ENCODE measurements around the gene BIN2.
"Not testable (repeated sequence)": the region's sequence is repeated elsewhere in the genome, so short reads cannot be mapped to it uniquely, and the experiment has no call there.

The BIN2 gene

GRCh38 chr12:51307655-51308593 is 16.1 kb downstream of the BIN2 start:
- peak; percentile 85 for DNase-seq

GRCh38 chr12:51306507-51306906 is 17.5 kb downstream of the BIN2 start:
- no peak for DNase-seq

- not testable (repeated sequence) for DNase-seq
These were observed 23.2 kb downstream of the BIN2 start for GRCh38 chr12:51300768-51301167.

GRCh38 chr12:51295651-51296050 is 28.3 kb downstream of the BIN2 start:
- no peak for DNase-seq

- DNase-seq: not testable (repeated sequence)
These were observed 29.9 kb downstream of the BIN2 start for GRCh38 chr12:51294097-51294496.

- DNase-seq: peak; percentile 36
These were observed 30.3 kb downstream of the BIN2 start for GRCh38 chr12:51293696-51294095.

- DNase-seq: not testable (repeated sequence)
These were observed 32.1 kb downstream of the BIN2 start for GRCh38 chr12:51291603-51292513.

- DNase-seq: no peak
These were observed 38.1 kb downstream of the BIN2 start for GRCh38 chr12:51285843-51286242.

GRCh38 chr12:51281202-51281924 is 42.6 kb downstream of the BIN2 start:
- peak; percentile 58 for DNase-seq

- DNase-seq: no peak
These were observed 48.9 kb downstream of the BIN2 start for GRCh38 chr12:51275088-51275487.

- DNase-seq: not testable (repeated sequence)
These were observed 51.2 kb downstream of the BIN2 start for GRCh38 chr12:51272810-51273209.

GRCh38 chr12:51270951-51271518 is 52.9 kb downstream of the BIN2 start:
- peak; percentile 91 for DNase-seq

GRCh38 chr12:51270067-51270950 is 53.7 kb downstream of the BIN2 start, which contains the start of gene SMAGP:
SMAGP (minus strand) TSS chr12:51270415; CDS start chr12:51269278, 1,137 bp downstream.
- peak; percentile 57 for DNase-seq

GRCh38 chr12:51269174-51270066 is 54.6 kb downstream of the BIN2 start:
- peak; percentile 51 for DNase-seq

GRCh38 chr12:51265024-51265423 is 59.0 kb downstream of the BIN2 start:
- DNase-seq: no peak

- no peak for DNase-seq
These were observed 59.7 kb downstream of the BIN2 start for GRCh38 chr12:51264297-51264696.

GRCh38 chr12:51263341-51263740 is 60.6 kb downstream of the BIN2 start:
- no peak for DNase-seq

- DNase-seq: peak; percentile 74
These were observed 61.2 kb downstream of the BIN2 start for GRCh38 chr12:51262758-51263177.

- DNase-seq: not testable (repeated sequence)
These were observed 64.4 kb downstream of the BIN2 start for GRCh38 chr12:51259600-51259999.

GRCh38 chr12:51254536-51254935 is 69.4 kb downstream of the BIN2 start:
- no peak for DNase-seq
